Stimulated activated CD8-positive, alpha-beta memory T cell treated with anti-CD3 and anti-CD28 coated beads, Interleukin-15, amount 100 ng/mL, for 1 hour (primary cell): Measurements from ENCODE around the gene KCNJ9.
"Not testable (repeated sequence)": the region's sequence is repeated elsewhere in the genome, so short reads cannot be mapped to it uniquely, and the experiment has no call there.

Source experiments
- DNase-seq: peaks from one replicate; pipeline ENCODE4 v3.0.0-alpha.2; 2020; ENCODE audit warnings: low read depth

Gene KCNJ9

GRCh38 chr1:160081261-160081936, at the start of gene KCNJ9:
Gene KCNJ9 (plus strand): TSS chr1:160081538. CDS start chr1:160084031, 2,493 bp downstream.
- DNase-seq: no peak

GRCh38 chr1:160032165-160032820, 49.0 kb upstream of the KCNJ9 start:
- no peak for DNase-seq

- DNase-seq: no peak
Measured at GRCh38 chr1:160040476-160040875, 40.9 kb upstream of the KCNJ9 start.

GRCh38 chr1:160043543-160043942, 37.8 kb upstream of the KCNJ9 start:
- DNase-seq: no peak

GRCh38 chr1:160045653-160046052, 35.7 kb upstream of the KCNJ9 start:
- DNase-seq: no peak

- no peak for DNase-seq
Measured at GRCh38 chr1:160046494-160047110, 34.7 kb upstream of the KCNJ9 start.

GRCh38 chr1:160047111-160047991, 34.0 kb upstream of the KCNJ9 start:
- no peak for DNase-seq

GRCh38 chr1:160048335-160048734, 33.0 kb upstream of the KCNJ9 start:
- no peak for DNase-seq

- DNase-seq: no peak
Measured at GRCh38 chr1:160049101-160049500, 32.2 kb upstream of the KCNJ9 start.

- DNase-seq: not testable (repeated sequence)
Measured at GRCh38 chr1:160050182-160050581, 31.2 kb upstream of the KCNJ9 start.

GRCh38 chr1:160050619-160051018, 30.7 kb upstream of the KCNJ9 start:
- no peak for DNase-seq

GRCh38 chr1:160052936-160053335, 28.4 kb upstream of the KCNJ9 start:
- no peak for DNase-seq

- DNase-seq: no peak
Measured at GRCh38 chr1:160053548-160054365, 27.6 kb upstream of the KCNJ9 start.

GRCh38 chr1:160056648-160057169, 24.6 kb upstream of the KCNJ9 start:
- DNase-seq: no peak

- DNase-seq: no peak
Measured at GRCh38 chr1:160058087-160058486, 23.3 kb upstream of the KCNJ9 start.

GRCh38 chr1:160061369-160062229, 19.7 kb upstream of the KCNJ9 start:
- DNase-seq: no peak

GRCh38 chr1:160062230-160062532, 19.2 kb upstream of the KCNJ9 start:
- no peak for DNase-seq

GRCh38 chr1:160063176-160063575, 18.2 kb upstream of the KCNJ9 start:
- DNase-seq: no peak

GRCh38 chr1:160064164-160064563, 17.2 kb upstream of the KCNJ9 start:
- DNase-seq: no peak

- DNase-seq: no peak
Measured at GRCh38 chr1:160064746-160065145, 16.6 kb upstream of the KCNJ9 start.
